ENCODE results near the gene MAB21L3. TPM values are rescaled to one million over a fixed set of nuclear protein-coding genes. Genes with fewer than 3 reads are reported as not detected.

The MAB21L3 gene
- total and polyA plus RNA-seq, 3 experiments from 2014 or later = not detected

DNA sequence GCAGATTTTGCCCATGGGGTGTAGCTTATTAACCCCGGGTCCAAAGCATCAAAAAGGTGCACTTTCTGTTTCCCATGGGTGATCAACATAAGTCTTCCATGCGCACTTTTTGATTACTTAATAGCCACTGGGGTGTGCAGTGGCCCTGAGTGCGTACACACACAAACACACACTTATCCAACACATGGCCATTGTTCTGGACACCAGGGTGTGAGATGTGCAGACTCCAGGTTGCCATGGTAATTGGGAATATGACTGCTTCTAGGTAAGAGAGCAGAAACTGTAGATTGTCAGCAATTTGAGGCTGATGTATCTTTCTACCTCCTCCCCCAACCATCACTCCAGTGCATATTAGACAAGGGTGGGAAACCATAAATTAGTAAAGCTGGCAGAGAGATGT lies 68.8 kb downstream of the MAB21L3 start:
- Histone ChIP-seq H3K27me3 (ENCODE audit: insufficient read depth, low read length, poor library complexity, severe bottlenecking) (no peaks in the 10 kb centered on the region), H3K9me3 (ENCODE audit: low read length) (no peaks in the 10 kb centered on the region), H3K4me3 (ENCODE audit: low read length) (no peak overlapping the region), H3K36me3 (ENCODE audit: insufficient read depth, low read length) (no peaks in the 10 kb centered on the region), H3K27ac (ENCODE audit: low read depth, low read length) (no peak overlapping the region), H3K4me1 (ENCODE audit: insufficient read depth, low read length) (no peaks in the 10 kb centered on the region)
- Mint-ChIP-seq H3K4me1 (no peaks in the 10 kb centered on the region), H3K9me3 (no peaks in the 10 kb centered on the region), H3K36me3 (no peaks in the 10 kb centered on the region), H3K27ac (no peak overlapping the region), H3K27me3 (peaks cover 18 to 32% of the 10 kb centered on the region in 2 donors), H3K4me3 (no peak overlapping the region)
- ChIA-PET POLR2A (no interaction called here), CTCF (interaction anchor here (1.5 kb wide), 2 partner anchors 28 to 305 kb away, joined by 4 read pairs; no protein-coding TSS in a partner anchor)
- DNase-seq = no peak

DNA sequence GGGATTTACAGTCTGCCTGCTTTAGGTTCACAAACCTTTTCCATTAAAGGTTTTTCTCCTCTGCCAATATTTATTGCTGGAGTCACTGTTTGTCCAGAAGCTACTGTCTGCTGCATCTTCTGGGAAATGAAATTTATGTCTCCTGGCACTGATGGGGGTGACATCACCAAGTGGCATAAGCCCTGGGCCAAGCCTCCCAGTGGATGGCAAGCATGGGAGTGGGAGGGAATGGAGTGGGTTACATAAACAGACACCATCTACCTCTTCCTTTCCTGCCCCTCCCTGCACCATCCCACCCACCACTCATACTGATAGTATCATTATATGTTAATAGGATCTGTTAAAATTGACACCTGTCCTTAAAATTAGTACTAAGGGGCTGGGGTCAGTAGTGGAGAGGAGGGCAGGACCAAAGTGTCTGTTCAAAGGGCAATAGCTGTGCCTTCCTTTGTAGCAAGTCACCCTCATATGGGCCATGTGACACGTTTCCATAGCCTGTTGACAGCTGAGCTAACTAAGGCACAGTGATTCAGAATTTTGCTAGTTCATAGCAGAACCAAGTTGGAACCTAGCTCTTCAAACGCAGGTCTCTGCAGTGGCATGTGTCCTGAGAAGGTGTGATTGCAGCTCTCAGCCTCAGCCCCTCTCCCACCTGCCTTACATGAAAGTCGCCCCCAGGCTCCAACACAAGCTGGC lies 71.0 kb downstream of the MAB21L3 start:
- CTCF ChIA-PET = interaction anchor here (0.5 to 1.0 kb wide), 3 partner anchors 14 to 25 kb away, joined by 3 read pairs; no protein-coding TSS in a partner anchor
- no peak overlapping the region for H3K4me3 Mint-ChIP-seq
- Histone ChIP-seq H3K4me3 (ENCODE audit: low read length) (no peak overlapping the region), H3K9me3 (ENCODE audit: low read length) (no peaks in the 10 kb centered on the region), H3K27me3 (ENCODE audit: insufficient read depth, low read length, poor library complexity, severe bottlenecking) (no peaks in the 10 kb centered on the region), H3K27ac (ENCODE audit: low read depth, low read length) (no peak overlapping the region), H3K36me3 (ENCODE audit: insufficient read depth, low read length) (no peaks in the 10 kb centered on the region), H3K4me1 (ENCODE audit: insufficient read depth, low read length) (no peaks in the 10 kb centered on the region)
- H3K27me3 Mint-ChIP-seq = peaks cover 15 to 29% of the 10 kb centered on the region in 2 donors
- POLR2A ChIA-PET = no interaction called here
- H3K4me1 Mint-ChIP-seq = no peaks in the 10 kb centered on the region
- no peak overlapping the region for H3K27ac Mint-ChIP-seq
- H3K36me3 Mint-ChIP-seq = no peaks in the 10 kb centered on the region
- H3K9me3 Mint-ChIP-seq = no peaks in the 10 kb centered on the region
- DNase-seq = no peak

Other genes with a start within 250 kb of the MAB21L3 start
- 1 to 10 TPM in 1 of 2 experiments, under 1 TPM in 1; 0.68 to 1.2 TPM for gene SLC22A15, start 134.9 kb upstream of the MAB21L3 start, total RNA-seq
- gene SLC22A15, start 134.9 kb upstream of the MAB21L3 start, polyA plus RNA-seq = not detected